Breast epithelium (tissue), 4 donors: ENCODE measurements around the gene TTC7B. TPM values are rescaled to one million over a fixed set of nuclear protein-coding genes. Genes with fewer than 3 reads are reported as not detected.

Experiments
- DNase-seq, 2 donors: peaks; one replicate each; pipeline ENCODE4 v3.0.0-alpha.2; 2019; ENCODE audit warnings: low spot score in 2 of 2
- H3K27ac ChIP-seq, 2 donors: fragments of 200-600 bp; sonication (generic) in 1 of 2; one replicate each; pipeline ENCODE4 v1.5.1; 2016 to 2019; ENCODE audit warnings: mild to moderate bottlenecking in 1 of 2
- H3K27me3 ChIP-seq, 2 donors: fragments of 200-600 bp; sonication (generic) in 1 of 2; one replicate each; pipeline versions ENCODE4 v1.5.1 to v1.6.0; 2017 to 2019; ENCODE audit warnings: control low read depth in 1 of 2, mild to moderate bottlenecking in 1 of 2
- H3K36me3 ChIP-seq: fragments of 200-600 bp; one replicate; pipeline ENCODE4 v1.5.1; 2019
- H3K4me1 ChIP-seq, 2 donors: fragments of 200-600 bp; sonication (generic); one replicate each; pipeline ENCODE4 v1.5.1; 2016 to 2019; ENCODE audit warnings: control low read depth in 1 of 2
- H3K4me3 ChIP-seq, 3 donors: fragments of 200-600 bp; sonication (generic); 1 replicate in 2 of 3; 2 replicates in 1 of 3; pipeline ENCODE4 v1.5.1; 2016 to 2019; ENCODE audit warnings: mild to moderate bottlenecking in 3 of 3, moderate library complexity in 2 of 3
- H3K9me3 ChIP-seq, 2 donors: fragments of 200-600 bp; sonication (generic) in 1 of 2; one replicate each; pipeline ENCODE4 v1.5.1; 2016 to 2019; ENCODE audit warnings: control low read depth in 1 of 2
- CTCF ChIP-seq, 3 donors: fragments of 450-650 bp; IDR thresholded peaks; one replicate each; pipeline ENCODE4 v1.5.1; 2016 to 2017; ENCODE audit warnings: antibody characterized with exemption in 3 of 3, mild to moderate bottlenecking in 3 of 3, moderate library complexity in 3 of 3
- POLR2A ChIP-seq: fragments of 450-650 bp; IDR thresholded peaks from one replicate; pipeline ENCODE4 v1.6.1; 2016; ENCODE audit warnings: antibody characterized with exemption, mild to moderate bottlenecking, moderate library complexity
- POLR2AphosphoS5 ChIP-seq, 3 donors: sonication (generic); formaldehyde crosslinking; IDR thresholded peaks; one replicate each; pipeline ENCODE4 v1.6.1; 2017; ENCODE audit warnings: antibody characterized with exemption in 3 of 3
- intact Hi-C: fragments of 100-400 bp; cut with DNase I; formaldehyde crosslinking; loops from one replicate; pipeline ENCODE4 v1.15.1; 2023; ENCODE audit warnings: low total_unique reads
- total RNA-seq, 3 donors: library from RNA; depleted of rRNA; stranded (reverse); fragments of >200 nt; gene quantifications; one replicate each; pipeline ENCODE4 v1.1.0, GENCODE V29; 2016

Gene TTC7B
- total RNA-seq, 3 donors from 2014 or later: 14.0 to 29.1 (median 22.0) TPM

DNA sequence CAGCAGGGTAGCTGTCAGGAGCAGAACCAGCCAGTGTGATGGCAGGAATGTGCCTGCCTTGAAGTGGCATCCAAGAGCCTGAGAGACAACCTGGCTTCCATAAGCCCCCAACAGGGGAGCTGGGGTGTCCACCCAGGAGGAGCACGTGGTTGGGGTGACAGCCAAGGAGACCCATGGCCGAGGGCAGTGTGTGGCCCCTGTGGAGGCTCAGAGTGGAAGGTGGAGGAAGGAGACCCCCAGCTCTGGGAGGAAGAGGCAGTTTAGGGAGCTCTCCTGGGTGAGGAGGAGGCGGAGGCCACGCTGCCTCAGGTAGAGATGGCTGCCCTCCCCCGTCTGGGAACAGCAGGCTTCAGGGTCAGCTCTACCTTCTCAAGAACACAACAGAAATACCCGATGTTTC, 272.4 kb downstream of the TTC7B start:
- intact Hi-C loops: loop anchor here (5.0 kb wide), 1 partner anchor 648 kb away; no protein-coding TSS in a partner anchor
- Histone ChIP-seq H3K27ac (no peak overlapping the region), H3K27me3 (no peaks in the 10 kb centered on the region), H3K4me3 (no peak overlapping the region), H3K36me3 (no peaks in the 10 kb centered on the region), H3K4me1 (no peaks in the 10 kb centered on the region), H3K9me3 (no peaks in the 10 kb centered on the region)
- DNase-seq: no peak
- TF ChIP-seq POLR2A: no peak
- TF ChIP-seq POLR2AphosphoS5 (IDR thresholded peaks at IDR 0.05): no peak
- no peak for TF ChIP-seq CTCF (IDR thresholded peaks at IDR 0.05)

DNA sequence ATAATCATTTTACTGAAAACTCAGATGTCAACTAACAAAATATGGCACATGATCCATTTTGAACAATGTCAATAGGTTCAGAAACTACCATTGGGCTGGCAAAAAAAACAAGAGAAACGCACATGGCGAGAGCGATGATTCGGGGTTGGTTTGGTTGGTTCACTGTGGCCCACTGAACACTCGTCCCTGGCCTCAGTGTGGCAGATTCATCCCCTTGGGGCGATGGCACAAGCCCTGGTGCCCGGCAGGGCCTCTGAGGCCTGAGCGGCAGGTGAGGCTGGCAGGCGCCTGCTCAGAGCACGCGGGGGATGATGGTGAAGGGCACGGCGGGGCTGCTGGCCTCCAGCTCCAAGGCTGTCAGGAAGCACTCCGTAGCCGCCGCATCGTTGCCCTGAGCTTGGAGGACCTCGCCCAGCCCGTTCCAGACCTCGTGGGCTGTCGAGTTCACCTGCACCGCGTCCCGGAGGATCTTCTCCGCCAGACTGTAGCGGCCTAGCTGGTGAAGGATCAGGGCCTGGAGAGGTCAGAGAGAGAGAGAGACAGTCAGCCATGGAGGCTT, 275.1 kb downstream of the TTC7B start:
- no peaks in the 10 kb centered on the region for H3K36me3 ChIP-seq
- H3K27me3 ChIP-seq: no peaks in the 10 kb centered on the region
- DNase-seq: no peak
- no peaks in the 10 kb centered on the region for H3K4me1 ChIP-seq
- H3K4me3 ChIP-seq: no peak overlapping the region
- H3K27ac ChIP-seq: no peak overlapping the region
- intact Hi-C loops: loop anchor here (5.0 kb wide), 1 partner anchor 651 kb away; no protein-coding TSS in a partner anchor
- no peaks in the 10 kb centered on the region for H3K9me3 ChIP-seq
- TF ChIP-seq POLR2A: no peak

GRCh38 chr14:90540437-90540836, 275.8 kb downstream of the TTC7B start:
- intact Hi-C loops: loop anchor here (5.0 kb wide), 1 partner anchor 652 kb away; no protein-coding TSS in a partner anchor
- Histone ChIP-seq H3K4me3 (no peak overlapping the region), H3K27me3 (no peaks in the 10 kb centered on the region), H3K9me3 (no peaks in the 10 kb centered on the region), H3K27ac (no peak overlapping the region), H3K4me1 (no peaks in the 10 kb centered on the region), H3K36me3 (no peaks in the 10 kb centered on the region)
- no peak for DNase-seq
- TF ChIP-seq POLR2A: no peak

DNA sequence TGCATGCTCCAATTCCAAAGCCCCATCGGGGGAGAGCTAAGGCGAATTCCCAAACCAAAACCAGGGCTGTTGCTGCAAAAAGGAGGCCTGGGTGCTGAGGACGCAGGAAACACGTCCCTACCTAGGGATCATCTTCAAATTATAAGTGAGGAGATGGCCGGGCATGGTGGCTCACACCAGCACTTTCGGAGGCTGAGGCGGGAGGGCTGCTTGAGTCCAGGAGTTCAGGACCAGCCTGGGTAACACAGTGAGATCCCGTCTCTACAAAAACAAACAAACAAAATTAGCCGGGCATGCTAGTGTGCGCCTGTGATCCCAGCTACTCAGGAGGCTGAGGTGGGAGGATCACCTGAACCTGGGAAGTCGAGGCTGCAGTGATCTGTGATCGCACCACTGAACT, 276.2 kb downstream of the TTC7B start:
- no peaks in the 10 kb centered on the region for H3K27me3 ChIP-seq
- DNase-seq: no peak
- H3K4me1 ChIP-seq: no peaks in the 10 kb centered on the region
- TF ChIP-seq POLR2AphosphoS5 (IDR thresholded peaks at IDR 0.05): no peak
- TF ChIP-seq CTCF (IDR thresholded peaks at IDR 0.05): no peak
- no peak for TF ChIP-seq POLR2A
- no peak overlapping the region for H3K4me3 ChIP-seq
- intact Hi-C loops: loop anchor here (5.0 kb wide), 1 partner anchor 652 kb away; no protein-coding TSS in a partner anchor
- no peak overlapping the region for H3K27ac ChIP-seq
- H3K9me3 ChIP-seq: no peaks in the 10 kb centered on the region
- no peaks in the 10 kb centered on the region for H3K36me3 ChIP-seq

DNA sequence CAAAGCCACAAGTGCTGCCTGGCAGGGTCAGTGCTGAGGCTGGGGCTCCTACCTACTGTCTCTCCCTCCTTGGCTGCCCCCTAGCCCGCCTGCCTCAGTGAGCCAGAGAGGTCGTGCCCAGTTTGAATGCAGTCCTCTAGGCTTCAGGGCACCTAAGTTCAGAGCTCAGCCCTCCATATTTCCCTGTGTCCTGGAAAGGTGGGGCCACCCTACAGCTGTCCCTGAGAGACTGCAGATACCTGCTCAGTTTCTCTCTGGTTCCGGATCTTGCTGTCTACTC, 276.8 kb downstream of the TTC7B start:
- DNase-seq: no peak
- Histone ChIP-seq H3K9me3 (no peaks in the 10 kb centered on the region), H3K27ac (no peak overlapping the region), H3K4me1 (no peaks in the 10 kb centered on the region), H3K4me3 (no peak overlapping the region), H3K36me3 (no peaks in the 10 kb centered on the region), H3K27me3 (no peaks in the 10 kb centered on the region)
- intact Hi-C loops: no loop called here
- TF ChIP-seq CTCF (IDR thresholded peaks at IDR 0.05) (no peak), POLR2A (no peak), POLR2AphosphoS5 (IDR thresholded peaks at IDR 0.05) (no peak)

DNA sequence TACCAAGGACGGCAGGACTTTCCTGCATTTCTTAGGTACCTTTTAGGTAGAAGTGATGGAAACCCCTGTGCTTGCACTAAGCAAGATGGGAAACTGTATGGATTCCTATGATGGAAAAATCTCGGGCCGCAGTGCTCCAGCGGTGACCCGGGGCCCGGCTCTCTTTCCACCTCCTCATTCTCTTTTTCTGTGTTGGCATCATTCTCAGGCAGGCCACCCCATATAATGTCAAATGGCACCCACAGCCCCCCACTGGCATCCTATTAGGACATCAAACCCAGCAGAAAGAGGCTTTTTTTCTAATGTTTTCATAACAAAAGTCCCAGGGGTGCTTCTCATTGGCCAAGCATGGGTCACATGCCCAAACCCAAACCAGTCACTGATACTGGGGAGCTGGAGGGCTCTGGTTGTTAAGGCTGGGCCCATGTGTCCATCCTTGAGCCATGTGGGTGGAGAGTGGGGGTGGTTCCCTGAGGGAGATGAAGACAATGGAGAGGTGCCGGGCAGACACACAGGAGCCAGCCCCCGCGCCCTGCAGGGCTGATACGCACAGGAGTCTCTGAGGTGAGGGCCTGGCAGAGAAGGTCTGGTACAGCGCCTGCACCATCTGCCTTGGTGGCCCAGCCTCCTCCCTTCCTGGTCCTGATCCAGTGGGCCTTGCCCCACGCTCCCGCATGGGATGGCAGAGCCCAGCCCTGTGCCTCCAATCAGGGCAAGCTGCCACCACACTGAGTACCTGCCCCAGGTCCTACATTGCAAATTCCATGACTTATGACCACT, 277.3 kb downstream of the TTC7B start:
- Histone ChIP-seq H3K36me3 (no peaks in the 10 kb centered on the region), H3K9me3 (no peaks in the 10 kb centered on the region), H3K4me1 (peaks cover 0 to 2% of the 10 kb centered on the region in 2 donors), H3K27ac (no peak overlapping the region), H3K4me3 (no peak overlapping the region), H3K27me3 (no peaks in the 10 kb centered on the region)
- intact Hi-C loops: no loop called here
- no peak for DNase-seq
- TF ChIP-seq POLR2AphosphoS5 (IDR thresholded peaks at IDR 0.05) (no peak), CTCF (IDR thresholded peaks at IDR 0.05) (no peak), POLR2A (no peak)
